ENCODE results near the gene DPPA5.
"Not testable (repeated sequence)": the region's sequence is repeated elsewhere in the genome, so short reads cannot be mapped to it uniquely, and the experiment has no call there.

DPPA5 gene, protein sequence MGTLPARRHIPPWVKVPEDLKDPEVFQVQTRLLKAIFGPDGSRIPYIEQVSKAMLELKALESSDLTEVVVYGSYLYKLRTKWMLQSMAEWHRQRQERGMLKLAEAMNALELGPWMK

DNA sequence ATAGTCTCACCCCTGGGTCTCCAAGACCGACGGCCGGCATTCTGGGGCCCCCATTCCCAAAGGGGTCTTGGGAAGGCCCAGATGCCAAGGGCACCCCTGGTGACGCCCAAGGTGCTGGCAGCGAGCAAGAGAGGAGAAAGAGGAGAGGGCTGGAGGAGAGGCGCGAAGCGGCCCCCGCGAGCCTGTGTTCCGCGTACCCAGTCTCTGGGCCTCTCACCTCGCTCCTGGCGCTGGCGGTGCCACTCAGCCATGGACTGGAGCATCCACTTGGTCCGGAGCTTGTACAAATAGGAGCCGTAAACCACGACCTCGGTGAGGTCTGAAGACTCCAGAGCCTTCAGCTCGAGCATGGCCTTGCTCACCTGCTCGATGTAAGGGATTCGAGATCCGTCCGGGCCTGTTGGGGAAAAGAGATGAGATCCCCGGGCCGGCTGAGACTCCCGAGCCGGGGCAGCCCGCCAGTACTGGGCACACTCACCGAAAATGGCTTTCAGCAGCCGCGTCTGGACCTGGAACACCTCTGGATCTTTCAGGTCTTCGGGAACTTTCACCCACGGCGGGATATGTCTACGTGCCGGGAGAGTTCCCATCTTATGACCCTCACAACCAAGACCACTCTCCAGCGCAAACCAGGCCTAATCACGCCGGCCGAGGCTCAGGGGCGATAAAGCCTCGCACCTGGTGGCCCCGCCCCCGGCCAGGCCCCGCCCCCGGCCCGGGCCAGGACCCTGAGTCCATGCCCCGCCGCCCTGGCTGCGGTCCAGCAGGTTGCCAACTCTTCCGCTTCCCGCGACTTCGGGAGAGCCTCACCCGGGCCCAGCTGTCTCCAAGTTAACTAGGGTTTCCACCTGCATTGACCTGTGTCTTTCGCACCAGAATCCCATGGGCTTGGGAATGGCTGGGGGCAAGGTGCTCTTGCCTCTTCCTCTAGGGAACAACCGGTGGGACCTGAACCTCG is at the start of gene DPPA5:
Gene DPPA5 (minus strand): TSS at position 641 of the 958 bp plus-strand sequence. CDS start 51 bp downstream, at position 590.
- no peak for DNase-seq (ENCODE audit: low read depth in 2 of 2)

DNA sequence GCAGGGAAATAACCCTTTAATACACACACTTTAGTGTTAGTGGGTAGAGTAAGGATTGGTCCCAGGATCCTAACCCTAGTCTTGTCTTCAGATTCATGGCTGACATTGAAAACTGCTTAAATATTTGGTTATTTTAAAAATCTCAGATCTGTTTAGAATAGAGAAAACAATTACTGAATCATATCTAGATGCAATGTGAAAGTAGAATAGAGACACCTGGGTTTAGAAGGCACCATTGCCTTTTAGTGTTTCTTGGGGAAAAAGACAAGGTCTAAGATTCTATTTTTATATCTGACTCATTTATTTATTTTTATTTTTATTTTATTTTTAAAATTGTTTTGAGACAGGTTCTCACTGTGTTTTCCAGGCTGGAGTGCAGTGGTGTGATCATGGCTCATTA is 46.6 kb upstream of the DPPA5 start:
- DNase-seq (ENCODE audit: low read depth in 2 of 2): no peak

DNA sequence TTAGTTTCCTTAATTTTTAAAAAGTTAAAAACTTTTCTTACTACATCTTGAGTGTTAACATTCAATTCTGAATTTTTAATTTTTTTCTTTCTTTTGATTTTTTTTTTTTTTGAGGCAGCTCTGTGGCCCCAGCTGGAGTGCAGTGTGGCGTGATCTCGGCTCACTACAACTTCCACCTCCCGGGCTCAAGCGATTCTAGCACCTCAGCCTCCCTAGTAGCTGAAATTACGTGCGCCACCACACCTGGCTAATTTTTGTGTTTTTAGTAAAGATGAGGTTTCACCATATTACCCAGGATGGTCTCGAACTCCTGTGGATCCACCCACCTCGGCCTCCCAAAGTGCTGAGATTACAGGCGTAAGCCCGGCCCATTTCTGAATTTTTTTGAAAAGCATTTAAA is 41.8 kb upstream of the DPPA5 start:
- no peak for DNase-seq (ENCODE audit: low read depth in 2 of 2)

DNA sequence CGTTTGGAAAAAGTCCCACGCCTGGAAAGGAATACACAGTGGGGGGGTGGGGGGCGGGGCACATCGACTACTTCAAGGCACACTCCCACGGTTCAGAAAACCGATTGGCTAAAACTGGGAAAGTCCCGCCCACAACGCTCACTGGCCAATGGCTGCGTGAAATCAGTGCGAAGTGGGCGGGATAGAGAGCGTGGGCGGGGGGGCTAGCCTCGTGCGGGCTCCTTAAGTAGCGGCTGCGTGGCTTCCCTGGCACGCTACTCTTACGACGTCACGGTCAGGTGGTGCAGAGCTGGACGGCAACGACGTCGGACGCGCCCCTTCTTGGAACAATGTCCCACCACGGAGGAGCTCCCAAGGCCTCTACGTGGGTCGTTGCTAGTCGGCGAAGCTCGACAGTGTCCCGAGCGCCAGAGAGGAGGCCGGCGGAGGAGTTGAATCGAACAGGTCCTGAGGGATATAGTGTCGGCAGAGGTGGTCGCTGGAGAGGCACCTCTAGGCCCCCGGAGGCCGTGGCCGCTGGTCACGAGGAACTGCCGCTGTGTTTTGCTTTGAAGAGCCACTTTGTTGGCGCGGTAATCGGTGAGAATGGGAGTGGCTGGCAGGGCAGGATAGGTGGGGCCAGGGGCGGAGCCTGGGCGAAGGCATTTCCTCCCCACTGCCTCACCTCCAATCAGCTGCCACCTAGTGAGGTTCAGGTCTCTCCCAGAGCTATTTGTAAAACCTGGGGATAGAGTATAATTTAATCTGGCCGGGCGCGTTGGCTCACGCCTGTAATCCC is 40.7 kb upstream of the DPPA5 start, which contains the start of gene DDX43:
Gene DDX43 (plus strand): TSS at position 252 of the 778 bp plus-strand sequence. CDS start 78 bp downstream, at position 330.
- DNase-seq (ENCODE audit: low read depth in 2 of 2): peak in 1 of 2 experiments; percentile 13

DNA sequence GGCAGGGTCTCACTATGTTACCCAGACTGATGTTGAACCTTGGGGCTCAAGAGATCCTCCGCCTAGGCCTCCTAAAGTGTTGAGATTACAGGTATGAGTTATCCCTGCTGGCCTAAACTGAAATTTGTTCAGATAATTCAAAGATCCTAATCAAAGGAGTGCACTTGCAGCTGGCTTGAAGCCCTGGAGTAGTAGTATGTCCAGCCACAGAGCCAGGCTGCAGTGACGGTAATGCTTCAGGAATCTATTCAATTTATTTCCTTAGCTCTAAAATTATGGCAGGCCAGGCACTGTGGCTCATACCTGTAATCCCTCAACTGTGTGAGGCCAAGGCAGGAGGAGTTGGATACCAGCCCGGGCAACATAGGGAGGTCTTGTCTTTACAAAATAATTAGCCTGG is 39.2 kb upstream of the DPPA5 start:
- DNase-seq (ENCODE audit: low read depth in 2 of 2): no peak

DNA sequence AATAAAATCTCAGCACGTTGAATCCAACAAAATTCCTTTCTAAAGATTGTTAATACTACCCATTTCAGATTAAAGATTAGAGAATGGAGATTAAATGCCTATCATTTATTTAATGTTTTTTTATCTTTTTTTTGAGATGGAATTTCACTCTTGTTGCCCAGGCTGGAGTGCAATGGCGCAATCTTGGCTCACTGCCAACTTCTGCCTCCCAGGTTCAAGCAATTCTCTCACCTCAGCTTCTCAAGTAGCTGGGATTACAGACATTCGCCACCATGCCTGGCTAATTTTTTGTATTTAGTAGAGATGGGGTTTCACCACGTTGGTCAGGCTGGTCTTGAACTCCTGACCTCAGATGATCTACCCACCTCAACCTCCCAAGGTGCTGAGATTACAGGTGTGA is 38.1 kb upstream of the DPPA5 start:
- DNase-seq (ENCODE audit: low read depth in 2 of 2): not testable (repeated sequence)

DNA sequence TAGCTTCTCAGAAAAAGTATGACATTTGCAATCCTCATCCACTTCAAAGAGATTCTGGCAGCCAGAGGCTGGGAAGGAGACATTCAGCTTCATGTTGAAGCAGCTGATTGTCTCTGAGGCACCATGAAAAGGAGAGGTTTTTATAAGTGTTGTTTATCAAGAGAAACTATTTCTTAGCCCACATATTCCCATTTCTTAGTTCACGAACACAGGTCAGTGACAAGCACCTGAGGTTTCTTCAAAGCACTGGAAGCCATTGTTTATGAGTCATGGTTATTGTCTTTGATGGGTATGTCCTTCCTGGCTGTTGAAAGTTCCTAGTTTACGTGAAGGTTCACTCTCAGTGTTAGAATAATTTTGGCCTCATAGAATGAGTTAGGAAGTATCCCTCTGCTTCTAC is 37.6 kb upstream of the DPPA5 start:
- no peak for DNase-seq (ENCODE audit: low read depth in 2 of 2)

DNA sequence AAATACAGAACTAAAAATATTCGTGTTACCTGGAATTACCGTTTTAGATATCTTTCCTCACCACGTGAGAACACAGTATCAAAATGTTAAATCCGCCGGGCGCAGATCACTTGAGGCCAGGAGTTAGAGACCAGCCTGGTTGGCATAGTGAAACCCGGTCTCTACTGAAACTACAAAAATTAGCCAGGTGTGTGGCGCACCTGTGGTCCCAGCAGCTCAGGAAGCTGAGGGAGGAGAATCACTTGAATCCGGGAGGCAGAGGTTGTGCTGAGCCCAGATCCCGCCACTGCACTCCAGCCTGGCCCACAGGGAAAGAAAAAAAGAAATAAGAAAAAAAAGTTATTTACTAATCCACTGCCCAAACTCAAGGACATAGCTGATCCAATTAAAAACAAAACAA is 35.8 kb upstream of the DPPA5 start:
- DNase-seq (ENCODE audit: low read depth in 2 of 2): no peak

DNA sequence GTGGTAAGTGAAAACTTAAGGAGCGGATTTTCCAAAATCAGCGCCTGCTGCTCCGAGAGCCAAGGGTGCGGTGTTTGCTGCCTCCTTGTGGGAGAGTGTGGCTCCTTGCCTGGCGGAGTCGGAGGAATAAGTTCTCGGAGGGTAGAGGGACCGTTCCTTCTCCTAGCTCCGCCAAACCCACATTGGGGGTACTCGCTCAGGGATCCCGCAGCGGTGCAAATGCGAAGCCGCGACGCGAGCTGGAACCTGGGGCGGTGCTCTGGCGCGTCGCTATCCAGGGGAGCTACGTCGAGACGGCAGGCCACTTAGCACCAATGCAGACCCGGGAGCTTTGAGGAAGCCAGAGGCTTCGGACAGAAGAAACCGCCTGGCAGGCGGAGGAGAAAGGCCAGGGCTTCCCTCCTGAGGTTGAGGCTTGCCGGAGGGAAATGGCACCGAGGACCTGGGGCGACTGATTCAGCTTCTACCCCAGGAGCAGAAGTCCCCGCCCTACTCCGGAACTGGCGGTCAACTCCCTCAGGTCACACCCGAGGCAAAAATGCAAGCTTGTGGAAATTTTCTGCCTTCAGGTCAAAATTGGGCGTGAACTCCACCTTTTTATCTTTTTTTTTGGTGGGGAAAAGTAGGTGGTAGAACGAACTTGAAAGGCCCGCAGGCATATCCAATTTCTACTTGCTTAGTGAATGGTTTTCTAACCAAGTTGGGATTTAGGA is 34.9 kb upstream of the DPPA5 start:
- DNase-seq (ENCODE audit: low read depth in 2 of 2): peak; percentile 13 to 48

DNA sequence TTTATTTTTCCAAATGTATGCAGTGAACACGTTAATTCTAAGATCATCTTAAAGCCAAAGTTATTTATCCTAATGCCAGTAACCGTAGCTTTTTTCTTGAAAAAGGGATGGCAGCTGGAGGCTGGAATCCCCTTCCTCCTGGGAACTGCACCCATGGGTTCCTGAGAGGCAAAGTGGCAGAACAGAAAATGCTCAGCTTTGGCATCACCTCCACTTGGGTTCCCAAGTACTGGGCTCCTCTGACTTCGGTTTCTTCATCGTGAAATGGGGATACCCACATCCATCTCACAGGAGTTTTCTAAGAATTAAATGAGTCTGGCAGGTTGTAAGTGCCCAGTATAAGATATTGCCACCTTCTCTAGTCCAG is 34.3 kb upstream of the DPPA5 start:
- no peak for DNase-seq (ENCODE audit: low read depth in 2 of 2)

DNA sequence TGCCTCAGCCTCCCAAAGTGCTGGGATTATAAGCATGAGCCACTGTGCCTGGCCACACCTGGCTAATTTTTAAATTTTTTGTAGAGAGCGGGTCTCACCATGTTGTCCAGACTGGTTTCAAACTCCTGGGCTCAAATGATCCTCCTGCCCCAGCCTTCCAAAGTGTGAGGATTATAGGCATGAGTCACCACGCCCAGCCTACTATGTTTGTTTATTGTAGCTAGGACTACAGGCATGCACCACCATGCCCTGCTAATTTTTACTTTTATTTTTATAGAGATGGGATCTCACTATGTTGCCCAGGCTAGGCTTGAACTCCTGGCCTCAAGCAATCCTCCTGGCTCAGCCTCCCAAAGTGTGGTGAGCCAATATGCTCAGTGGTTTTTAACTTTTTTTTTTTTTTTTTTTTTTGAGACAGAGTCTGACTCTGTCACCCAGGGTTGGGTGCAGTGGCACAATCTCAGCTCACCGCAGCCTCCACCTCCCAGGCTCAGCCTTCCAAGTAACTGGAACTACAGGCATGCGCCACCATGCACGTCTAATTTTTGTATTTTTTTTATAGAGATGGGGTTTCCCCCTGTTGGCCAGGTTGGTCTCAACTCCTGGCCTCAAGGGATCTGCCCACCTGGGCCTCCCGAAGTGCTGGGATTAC is 28.5 kb upstream of the DPPA5 start:
- DNase-seq (ENCODE audit: low read depth in 2 of 2): no peak

DNA sequence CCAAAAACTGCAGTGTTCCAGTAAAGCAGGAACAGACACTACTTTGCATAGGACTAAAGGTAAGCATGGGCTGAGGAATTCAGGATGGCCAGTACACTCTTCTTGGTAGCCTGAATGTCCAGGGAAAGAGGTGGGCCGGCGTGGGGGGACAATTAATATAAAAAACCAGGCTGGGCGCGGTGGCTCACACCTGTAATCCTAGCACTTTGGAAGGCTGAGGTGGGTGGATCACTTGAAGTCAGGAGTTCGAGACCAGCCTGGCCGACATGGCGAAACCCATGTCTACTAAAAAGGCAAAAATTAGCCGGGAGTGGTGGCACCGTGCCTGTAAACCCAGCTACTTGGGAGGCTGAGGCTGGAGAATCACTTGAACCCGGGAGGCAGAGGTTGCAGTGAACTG is 27.5 kb upstream of the DPPA5 start:
- not testable (repeated sequence) for DNase-seq (ENCODE audit: low read depth in 2 of 2)

DNA sequence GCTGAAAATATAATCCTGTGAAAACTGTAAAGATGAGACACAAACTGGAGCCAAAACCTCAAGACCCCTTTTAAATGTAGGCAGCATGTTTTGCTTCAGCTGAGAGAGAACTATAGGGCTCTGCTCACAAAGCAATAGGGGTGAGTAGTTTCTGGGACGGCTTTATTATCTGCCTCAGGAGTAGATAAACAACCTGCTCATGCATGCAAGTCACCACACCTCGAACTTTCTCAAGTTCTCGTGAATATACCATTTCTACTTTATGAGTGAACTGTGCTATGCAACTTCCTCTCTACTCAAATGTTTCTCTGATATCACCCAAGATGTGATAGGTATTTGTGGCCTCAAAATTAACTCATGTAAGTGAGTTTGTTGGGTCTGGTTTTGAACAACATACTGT is 23.1 kb upstream of the DPPA5 start:
- no peak for DNase-seq (ENCODE audit: low read depth in 2 of 2)

DNA sequence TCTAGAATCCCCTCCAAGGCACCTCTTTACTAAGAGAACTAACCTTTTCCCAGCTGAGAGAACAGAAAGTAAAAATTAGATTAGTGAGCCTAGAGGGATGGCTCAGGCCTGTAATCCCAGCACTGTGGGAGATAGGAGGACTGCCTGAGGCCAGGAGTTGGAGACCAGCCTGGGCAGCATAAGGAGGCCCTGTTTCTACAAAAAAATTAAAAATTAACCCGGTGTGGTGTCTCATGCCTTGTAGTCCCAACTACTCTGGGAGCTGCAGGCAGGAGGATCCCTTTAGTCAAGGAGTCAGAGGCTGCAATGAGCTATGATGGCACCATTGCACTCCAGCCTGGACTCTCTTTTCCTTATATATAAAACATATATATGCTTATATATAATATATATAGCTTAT is 21.1 kb upstream of the DPPA5 start:
- DNase-seq (ENCODE audit: low read depth in 2 of 2): no peak

DNA sequence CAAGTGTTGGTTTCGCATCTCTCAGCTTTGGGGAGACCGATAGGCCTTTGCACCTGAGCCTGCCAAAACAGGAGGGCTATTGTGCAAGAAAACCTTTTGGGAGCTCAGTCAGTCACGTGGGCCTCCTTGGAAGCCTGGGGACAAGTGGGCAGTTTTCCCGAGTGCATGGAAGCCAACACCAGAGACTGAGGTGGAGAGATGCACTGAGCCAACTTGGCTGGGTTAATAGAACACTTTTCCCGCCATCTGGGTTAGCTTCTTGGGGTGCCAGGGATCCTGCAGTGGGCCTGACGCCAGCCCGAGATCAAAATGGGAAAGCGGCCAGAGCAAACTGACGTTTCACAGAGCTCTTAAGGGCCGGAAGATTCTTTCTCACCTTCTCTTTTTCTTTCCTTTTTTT is 18.4 kb upstream of the DPPA5 start:
- no peak for DNase-seq (ENCODE audit: low read depth in 2 of 2)

DNA sequence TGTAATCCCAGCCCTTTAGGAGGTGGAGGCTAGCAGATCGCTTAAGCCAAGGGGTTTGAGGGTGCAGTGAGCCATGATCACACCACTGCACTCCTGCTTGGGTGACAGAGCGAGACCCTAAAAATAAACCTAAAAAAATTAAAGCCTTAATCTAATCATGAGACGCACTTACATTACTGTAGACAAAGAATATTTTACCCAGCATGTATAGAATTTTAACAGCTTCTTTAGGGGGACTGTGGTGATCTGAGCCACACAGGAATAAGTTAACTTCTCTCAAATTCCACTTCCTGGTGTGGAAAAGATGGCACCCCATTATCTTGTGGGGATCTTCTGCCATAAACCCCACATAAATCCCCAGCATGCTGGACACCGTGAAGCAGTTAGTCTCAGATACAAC is 17.9 kb upstream of the DPPA5 start:
- DNase-seq (ENCODE audit: low read depth in 2 of 2): no peak

DNA sequence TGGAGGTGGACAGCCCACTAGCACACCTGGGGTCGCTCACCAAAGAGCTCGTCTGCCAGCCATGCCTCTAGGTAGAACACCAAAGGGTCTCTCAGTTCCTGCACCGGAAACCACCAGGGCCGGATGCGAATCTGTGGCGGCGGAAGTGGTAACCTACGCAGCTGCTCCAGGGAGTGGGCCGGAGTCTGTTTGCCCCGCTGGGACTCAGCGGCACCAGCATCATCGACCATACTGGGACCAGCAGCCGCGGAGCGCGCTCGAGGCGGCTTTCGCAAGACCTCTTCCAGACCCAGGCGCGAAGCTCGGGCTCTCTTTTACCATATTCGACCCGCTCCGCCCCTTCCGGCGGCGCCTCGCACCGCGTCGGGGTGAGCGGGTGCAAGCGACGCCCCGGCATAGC is 15.5 kb upstream of the DPPA5 start, which contains the start of gene OOEP:
Gene OOEP (minus strand): TSS at position 335 of the 400 bp plus-strand sequence. CDS start 105 bp downstream, at position 230.
- DNase-seq (ENCODE audit: low read depth in 2 of 2): no peak

DNA sequence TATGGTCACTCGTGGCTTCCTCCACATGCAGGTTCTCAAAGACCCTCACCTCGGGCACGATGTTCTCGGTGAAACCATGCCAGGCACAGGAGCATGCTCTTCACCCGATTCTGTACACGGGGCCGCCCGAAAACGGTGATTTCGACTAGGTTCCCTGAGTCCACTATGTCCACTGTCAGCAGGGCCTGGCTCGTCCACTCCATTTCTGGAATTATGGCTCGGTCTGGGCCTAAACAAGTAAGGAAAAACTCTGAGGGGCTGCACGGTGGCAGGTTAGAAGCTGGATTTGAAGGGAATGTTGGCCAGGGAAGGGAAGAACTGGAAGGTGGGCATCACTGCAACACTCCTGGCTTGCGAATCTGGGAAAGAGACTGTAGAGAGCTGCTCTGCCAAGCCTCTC is 15.1 kb upstream of the DPPA5 start:
- DNase-seq (ENCODE audit: low read depth in 2 of 2): no peak

DNA sequence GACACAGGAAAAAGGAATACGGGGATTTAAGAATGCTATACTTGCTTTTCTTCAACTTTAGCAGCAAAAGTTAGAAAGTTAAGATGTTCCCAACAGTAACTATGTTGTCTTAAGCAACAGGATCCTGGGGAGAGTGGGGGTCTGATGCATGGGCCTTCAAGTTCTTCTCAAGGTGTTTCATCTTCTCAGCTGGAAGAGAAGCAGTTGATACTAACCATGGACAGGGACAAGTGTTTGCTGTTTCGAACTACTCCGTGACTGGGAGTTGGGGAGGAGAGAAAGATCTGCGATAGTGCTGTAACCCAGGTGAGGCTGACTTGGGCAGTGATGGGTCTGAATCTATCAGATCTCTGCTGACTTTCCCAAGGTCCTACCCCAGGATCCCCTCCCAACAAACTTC is 14.6 kb upstream of the DPPA5 start:
- DNase-seq (ENCODE audit: low read depth in 2 of 2): no peak

DNA sequence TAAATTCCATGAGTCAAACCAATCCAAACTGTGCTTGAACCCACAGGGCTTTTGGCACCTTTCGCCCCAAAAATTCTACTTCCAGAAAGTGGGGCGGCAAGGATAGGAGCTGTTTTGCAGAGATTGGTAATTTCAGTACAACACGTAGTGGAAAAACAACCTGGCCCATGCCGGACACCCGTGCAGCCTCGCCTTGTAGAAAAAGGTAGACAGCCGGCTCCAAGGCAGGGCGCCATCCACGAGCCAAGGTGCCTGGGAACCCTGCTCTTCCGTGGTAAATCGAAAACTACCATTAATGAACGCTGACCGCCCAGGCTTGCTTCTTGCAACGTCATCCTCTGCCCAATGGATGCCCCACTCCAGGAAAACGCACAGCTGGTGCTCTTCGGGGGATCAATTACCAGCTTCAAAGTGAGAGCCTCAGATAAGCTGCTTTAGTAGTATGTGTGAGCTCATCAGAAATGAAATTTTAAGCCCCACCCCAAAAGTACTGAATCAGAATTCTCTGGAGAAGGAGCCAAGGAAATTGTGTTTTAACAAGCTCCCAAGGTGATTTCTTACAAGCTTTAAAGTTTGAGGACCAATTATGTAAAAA is 13.8 kb upstream of the DPPA5 start:
- DNase-seq (ENCODE audit: low read depth in 2 of 2): no peak

DNA sequence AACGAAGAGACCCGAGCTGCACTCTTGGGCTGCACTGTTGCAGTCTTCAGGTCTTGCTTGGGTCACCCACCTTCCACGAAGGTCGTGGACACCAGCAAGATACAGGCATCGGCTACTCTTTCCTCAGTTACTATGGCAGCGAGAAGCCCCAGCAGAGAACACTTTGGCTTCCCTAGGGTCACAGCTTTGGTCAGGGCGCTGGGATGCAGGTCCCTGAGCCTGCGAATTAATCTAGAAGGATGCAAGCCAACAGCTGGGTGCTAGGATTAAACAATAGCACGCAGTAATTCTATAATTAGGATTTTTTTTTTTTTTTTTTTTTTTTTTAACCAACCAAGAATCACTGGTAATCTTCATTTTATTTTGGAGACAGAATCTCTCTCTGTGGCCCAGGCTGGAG is 10.5 kb upstream of the DPPA5 start:
- no peak for DNase-seq (ENCODE audit: low read depth in 2 of 2)

Data from stimulated activated CD4-positive, alpha-beta T cell treated with anti-CD3 and anti-CD28 coated beads, Interleukin-12 subunit alpha, Interleukin-12 subunit beta, amount 100 ng/mL, for 24 hours (primary cell).